BE2C (cell line): ENCODE measurements around the gene SPTBN2.
"Not testable (repeated sequence)": the region's sequence is repeated elsewhere in the genome, so short reads cannot be mapped to it uniquely, and the experiment has no call there.

Experiments
- DNase-seq: peaks from one replicate; pipeline ENCODE4 v3.0.0-alpha.2; 2020
- H3K27me3 ChIP-seq: fragments of 250-450 bp; sonication (Bioruptor Pico); 2 replicates; pipeline ENCODE4 v1.5.1; 2020; ENCODE audit warnings: mild to moderate bottlenecking
- H3K36me3 ChIP-seq: fragments of 250-450 bp; sonication (Bioruptor Pico); 2 replicates; pipeline ENCODE4 v1.5.1; 2020; ENCODE audit warnings: mild to moderate bottlenecking
- H3K4me1 ChIP-seq: fragments of 250-450 bp; sonication (Bioruptor Pico); 2 replicates; pipeline ENCODE4 v1.5.1; 2020
- H3K4me3 ChIP-seq: 2 replicates; pipeline ENCODE4 v1.5.1; 2011; ENCODE audit warnings: low read depth, low read length
- H3K9me3 ChIP-seq: fragments of 250-450 bp; sonication (Bioruptor Pico); 2 replicates; pipeline ENCODE4 v1.5.1; 2020
- TF ChIP-seq, protein P1 (sequence below): IDR thresholded peaks from 2 replicates; pipeline ENCODE4 v1.5.1; 2012; ENCODE audit warnings: mild to moderate bottlenecking, low read depth, low read length

Gene SPTBN2

DNA sequence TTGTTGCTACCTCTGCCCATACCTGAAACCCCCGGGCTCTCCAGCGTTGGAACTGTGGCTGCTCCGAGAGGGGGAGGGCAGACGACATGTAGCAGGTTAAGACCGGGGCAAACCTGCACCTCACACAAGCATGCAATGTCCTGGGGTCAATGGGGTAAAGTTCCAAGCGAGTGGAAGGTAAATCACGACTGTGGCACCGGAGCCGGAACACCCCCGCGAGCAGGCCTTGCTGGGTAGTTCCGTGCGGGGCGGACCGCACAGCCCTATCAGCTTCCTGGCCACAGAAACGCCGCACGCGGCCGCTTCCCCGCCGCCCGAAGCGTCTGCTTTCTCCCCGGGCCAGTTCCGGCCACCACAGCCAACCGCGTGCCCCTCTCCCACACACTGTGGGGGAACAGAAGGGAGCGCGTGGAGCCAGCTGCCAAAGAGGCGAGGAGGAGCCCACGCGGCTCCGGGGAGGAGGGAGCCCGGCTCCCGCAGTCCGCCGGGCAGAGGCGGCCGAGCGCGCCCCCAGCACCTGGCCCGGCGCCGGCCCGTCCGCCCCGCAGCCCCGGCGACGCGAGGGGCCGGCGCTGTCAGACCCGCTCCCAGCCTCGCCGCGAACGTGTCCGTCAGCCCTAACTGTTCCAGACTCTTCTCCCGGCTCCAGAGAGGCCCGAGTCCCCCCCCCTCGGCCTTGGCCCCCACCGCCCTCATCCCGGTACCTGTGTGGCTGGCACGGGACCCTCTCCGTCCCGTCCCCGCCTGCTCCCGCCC, 1.6 kb downstream of the SPTBN2 start:
- peak; percentile 60 for DNase-seq
- TF ChIP-seq, protein P1, sequence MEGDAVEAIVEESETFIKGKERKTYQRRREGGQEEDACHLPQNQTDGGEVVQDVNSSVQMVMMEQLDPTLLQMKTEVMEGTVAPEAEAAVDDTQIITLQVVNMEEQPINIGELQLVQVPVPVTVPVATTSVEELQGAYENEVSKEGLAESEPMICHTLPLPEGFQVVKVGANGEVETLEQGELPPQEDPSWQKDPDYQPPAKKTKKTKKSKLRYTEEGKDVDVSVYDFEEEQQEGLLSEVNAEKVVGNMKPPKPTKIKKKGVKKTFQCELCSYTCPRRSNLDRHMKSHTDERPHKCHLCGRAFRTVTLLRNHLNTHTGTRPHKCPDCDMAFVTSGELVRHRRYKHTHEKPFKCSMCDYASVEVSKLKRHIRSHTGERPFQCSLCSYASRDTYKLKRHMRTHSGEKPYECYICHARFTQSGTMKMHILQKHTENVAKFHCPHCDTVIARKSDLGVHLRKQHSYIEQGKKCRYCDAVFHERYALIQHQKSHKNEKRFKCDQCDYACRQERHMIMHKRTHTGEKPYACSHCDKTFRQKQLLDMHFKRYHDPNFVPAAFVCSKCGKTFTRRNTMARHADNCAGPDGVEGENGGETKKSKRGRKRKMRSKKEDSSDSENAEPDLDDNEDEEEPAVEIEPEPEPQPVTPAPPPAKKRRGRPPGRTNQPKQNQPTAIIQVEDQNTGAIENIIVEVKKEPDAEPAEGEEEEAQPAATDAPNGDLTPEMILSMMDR = no peak
- Histone ChIP-seq H3K9me3 (no peaks in the 10 kb centered on the region), H3K27me3 (no peaks in the 10 kb centered on the region; the same call in 1 of the 2 replicates), H3K36me3 (no peaks in the 10 kb centered on the region; the same call in none of the 2 replicates), H3K4me1 (peaks cover 5% of the 10 kb centered on the region), H3K4me3 (peak overlapping the region; percentile 90)

DNA sequence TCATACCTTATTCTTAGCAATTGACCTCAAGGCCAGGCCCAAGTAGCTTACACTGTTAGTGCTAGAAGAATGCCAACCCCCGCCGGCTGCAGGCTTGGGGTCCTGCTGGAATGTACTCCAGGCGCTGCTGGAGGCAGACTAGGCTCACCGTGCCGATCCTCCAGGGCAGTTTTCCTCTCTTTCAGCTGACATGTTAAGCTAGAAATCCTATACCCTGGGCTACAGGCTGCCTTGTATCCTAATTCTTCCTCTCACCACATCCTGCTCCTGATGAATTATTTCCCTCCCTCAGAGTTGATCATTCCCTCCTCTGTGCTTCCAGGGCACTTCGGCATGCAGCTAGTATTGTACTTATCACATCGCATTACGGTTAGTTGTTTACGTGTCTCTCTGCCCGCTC, 3.4 kb downstream of the SPTBN2 start:
- H3K36me3 ChIP-seq = no peaks in the 10 kb centered on the region; the same call in none of the 2 replicates
- H3K4me3 ChIP-seq = no peak overlapping the region
- TF ChIP-seq, protein P1 = no peak
- H3K9me3 ChIP-seq = no peaks in the 10 kb centered on the region
- no peaks in the 10 kb centered on the region; the same call in 1 of the 2 replicates for H3K27me3 ChIP-seq
- H3K4me1 ChIP-seq = peaks cover 5% of the 10 kb centered on the region
- DNase-seq = no peak

DNA sequence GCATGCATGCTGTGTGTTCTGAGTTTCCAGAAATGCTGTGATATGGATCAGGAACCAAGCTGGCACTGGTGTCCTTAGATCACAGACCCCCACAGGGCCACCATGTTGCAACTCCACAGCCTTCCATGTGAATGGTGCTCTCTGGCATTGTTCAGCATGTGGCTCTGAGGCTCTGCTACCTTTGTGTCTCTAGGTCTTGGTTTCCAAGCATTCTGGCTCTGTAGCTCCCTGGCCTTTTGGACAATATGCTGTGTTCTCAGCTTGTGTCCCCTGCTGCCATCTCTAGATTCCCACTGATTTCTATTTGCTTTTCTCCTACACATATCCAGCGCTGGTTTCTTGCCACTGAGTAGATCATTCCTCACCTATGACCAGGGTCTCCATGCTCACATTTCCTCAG, 3.9 kb downstream of the SPTBN2 start:
- DNase-seq = no peak

DNA sequence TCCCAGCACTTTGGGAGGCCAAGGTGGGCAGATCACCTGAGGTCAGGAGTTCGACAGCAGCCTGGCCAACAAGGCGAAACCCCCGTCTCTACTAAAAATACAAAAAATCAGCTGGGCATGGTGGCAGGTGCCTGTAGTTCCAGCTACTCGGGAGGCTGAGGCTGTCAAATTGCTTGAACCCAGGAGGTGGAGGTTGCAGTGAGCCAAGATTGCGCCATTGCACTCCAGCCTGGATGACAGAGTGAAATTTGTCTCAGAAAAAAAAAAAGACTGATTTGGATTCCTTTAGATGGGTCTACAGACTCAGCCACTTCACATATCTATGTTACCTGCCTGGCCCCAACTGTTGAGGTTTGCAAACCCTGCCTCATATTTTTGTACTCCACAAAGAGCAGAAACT, 4.8 kb downstream of the SPTBN2 start:
- H3K36me3 ChIP-seq = peaks cover 10% of the 10 kb centered on the region
- H3K4me1 ChIP-seq, H3K4me3 ChIP-seq, H3K9me3 ChIP-seq, H3K27me3 ChIP-seq, DNase-seq: not testable (repeated sequence)

More for the DNA sequence above, 3.9 kb downstream of the SPTBN2 start:
- Histone ChIP-seq H3K4me1 (peaks cover 5% of the 10 kb centered on the region), H3K9me3 (no peaks in the 10 kb centered on the region), H3K4me3 (no peak overlapping the region), H3K27me3 (no peaks in the 10 kb centered on the region; the same call in 1 of the 2 replicates), H3K36me3 (peaks cover under 1% of the 10 kb centered on the region)
- TF ChIP-seq, protein P1 = no peak

DNA sequence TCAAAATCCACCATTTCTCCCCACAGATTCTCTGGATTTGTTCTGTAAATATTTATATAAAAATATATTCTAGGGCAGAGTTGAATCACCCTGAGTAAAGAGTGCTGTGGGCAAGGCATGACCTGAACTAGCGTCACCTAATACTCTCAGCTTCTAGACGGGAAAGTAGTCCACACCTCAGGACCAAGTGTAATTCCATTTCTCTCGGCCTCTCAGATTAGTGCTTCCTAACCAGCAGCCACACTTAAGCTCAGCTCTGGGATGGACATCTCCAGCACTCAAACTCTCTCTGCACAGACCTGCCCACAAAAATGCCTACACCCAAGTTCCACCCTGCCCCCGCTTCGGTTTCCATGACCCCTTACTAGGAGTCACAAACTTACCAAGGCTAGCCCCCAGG, 5.3 kb downstream of the SPTBN2 start:
- no peak for DNase-seq
- Histone ChIP-seq H3K36me3 (peaks cover 12% of the 10 kb centered on the region), H3K9me3 (no peaks in the 10 kb centered on the region), H3K4me1 (peaks cover 5% of the 10 kb centered on the region), H3K4me3 (no peak overlapping the region), H3K27me3 (no peaks in the 10 kb centered on the region)
- TF ChIP-seq, protein P1 = no peak

DNA sequence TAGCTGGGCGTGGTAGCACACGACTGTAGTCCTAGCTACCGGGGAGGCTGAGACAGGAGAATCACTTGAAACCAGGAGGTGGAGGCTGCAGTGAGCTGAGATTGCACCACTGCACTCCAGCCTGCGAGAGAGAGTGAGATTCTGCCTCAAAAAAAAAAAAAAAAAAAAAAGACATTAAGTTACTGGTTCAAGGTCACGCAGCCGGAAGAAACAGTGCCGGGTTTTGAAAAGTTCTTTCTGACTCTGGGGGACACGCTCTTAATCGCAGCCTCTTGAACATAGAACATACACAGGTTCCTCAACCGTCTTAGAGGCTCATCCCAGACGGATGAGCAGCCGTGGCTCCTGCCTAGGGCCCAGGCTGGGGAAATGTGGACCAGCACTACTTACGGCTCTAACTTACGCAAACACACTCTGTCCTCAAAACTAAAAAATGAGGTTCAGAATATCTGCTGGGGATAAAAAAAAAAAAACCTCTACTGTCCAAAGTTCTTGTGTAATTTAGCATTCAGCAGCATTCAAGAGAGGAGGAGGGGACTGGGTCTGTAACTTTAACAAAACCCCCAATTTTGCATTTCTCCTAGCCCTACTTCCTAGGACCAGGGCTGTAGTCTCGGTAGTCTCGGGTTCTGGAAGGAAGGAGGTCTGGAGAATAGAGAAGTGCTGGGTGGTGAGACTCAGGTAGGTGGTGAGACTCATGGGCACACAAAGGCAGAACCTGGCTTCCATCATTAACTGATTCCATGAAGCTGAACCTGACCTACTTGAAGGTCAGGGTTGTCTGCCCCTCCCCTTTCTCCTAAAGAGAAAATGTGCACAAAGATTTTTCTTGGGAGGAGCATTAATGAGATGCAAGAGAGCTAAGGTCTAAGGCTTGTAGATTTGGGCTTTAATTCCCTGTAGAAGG, 6.0 kb downstream of the SPTBN2 start:
- no peaks in the 10 kb centered on the region for H3K27me3 ChIP-seq
- no peak for DNase-seq
- TF ChIP-seq, protein P1 = no peak
- H3K9me3 ChIP-seq = no peaks in the 10 kb centered on the region
- no peak overlapping the region for H3K4me3 ChIP-seq
- H3K36me3 ChIP-seq = peaks cover 12% of the 10 kb centered on the region
- peaks cover 5% of the 10 kb centered on the region for H3K4me1 ChIP-seq
